ENCODE measurements around the gene CCDC88B.

The CCDC88B gene

DNA sequence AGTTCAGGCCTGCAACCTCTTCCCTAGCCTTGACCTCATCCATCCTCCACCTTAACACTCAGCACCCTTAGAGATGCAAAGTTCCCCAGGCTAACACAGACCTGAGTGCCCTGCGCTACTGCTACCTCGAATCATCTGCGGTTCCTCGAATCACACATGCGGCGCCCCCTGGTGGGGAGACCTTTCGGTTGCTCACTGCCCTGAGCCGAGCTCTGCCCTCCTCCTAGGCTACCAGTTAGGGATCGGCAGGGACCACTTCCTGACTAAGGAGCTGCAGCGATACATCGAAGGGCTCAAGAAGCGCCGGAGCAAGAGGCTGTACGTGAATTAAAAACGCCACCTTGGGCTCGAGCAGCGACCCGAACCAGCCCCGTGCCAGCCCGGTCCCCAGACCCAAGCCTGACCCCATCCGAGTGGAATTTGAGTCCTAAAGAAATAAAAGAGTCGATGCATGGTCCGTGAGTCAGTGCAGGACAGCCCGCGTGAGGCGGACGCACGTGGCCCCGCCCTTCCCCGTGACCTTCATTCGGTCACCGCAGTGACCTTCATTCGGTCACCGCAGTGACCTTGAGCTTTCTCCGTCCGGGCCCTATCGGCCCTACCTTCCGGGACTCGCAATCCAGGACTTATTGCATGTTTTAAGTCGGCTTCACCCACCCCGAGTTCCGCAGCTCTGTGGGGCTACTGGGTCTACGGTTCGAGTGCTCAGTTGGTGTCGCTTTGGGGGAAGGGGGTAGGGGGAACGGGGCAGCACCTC lies 35.5 kb upstream of the CCDC88B start (continued):
- TF ChIP-seq IKZF3 (tag by site-specific recombination; IDR thresholded peaks at IDR 0.05) (peak; percentile 57; the same call in 1 of the 2 replicates), KLF16 (tag by site-specific recombination; IDR thresholded peaks at IDR 0.05) (no peak), ZNF169 (tag by site-specific recombination; IDR thresholded peaks at IDR 0.05) (no peak), ZNF664 (tag by site-specific recombination; IDR thresholded peaks at IDR 0.05) (no peak), ZNF530 (tag by site-specific recombination; IDR thresholded peaks at IDR 0.05; ENCODE audit: low read depth) (no peak), KLF1 (tag by site-specific recombination; IDR thresholded peaks at IDR 0.05) (0 out of 2 replicates have a peak, but pooled peaks have one; percentile 9), ZNF777 (tag by site-specific recombination; IDR thresholded peaks at IDR 0.05; ENCODE audit: borderline replicate concordance) (no peak), BCL11B (tag by site-specific recombination; IDR thresholded peaks at IDR 0.05; ENCODE audit: low read depth) (no peak), ZNF324 (tag by site-specific recombination; IDR thresholded peaks at IDR 0.05) (no peak), ZNF24 (tag by site-specific recombination; IDR thresholded peaks at IDR 0.05) (peak; percentile 48), ZBTB44 (tag by site-specific recombination; IDR thresholded peaks at IDR 0.05) (no peak), ZNF658 (tag by site-specific recombination; IDR thresholded peaks at IDR 0.05) (no peak), ZBTB49 (tag by site-specific recombination; IDR thresholded peaks at IDR 0.05; ENCODE audit: low read depth) (no peak), KLF8 (tag by site-specific recombination; IDR thresholded peaks at IDR 0.05) (peak; percentile 26; the same call in 1 of the 2 replicates), ZNF555 (tag by site-specific recombination; conservative IDR thresholded peaks at IDR 0.05) (no peak), ZNF121 (tag by site-specific recombination; IDR thresholded peaks at IDR 0.05) (no peak), ZBTB7A (tag by site-specific recombination; IDR thresholded peaks at IDR 0.05; ENCODE audit: low read depth) (no peak; the same call in 1 of the 2 replicates), ZNF391 (tag by site-specific recombination; IDR thresholded peaks at IDR 0.05; ENCODE audit: borderline replicate concordance, low read depth) (no peak), MZF1 (tag by site-specific recombination; IDR thresholded peaks at IDR 0.05; ENCODE audit: borderline replicate concordance) (0 out of 2 replicates have a peak, but pooled peaks have one; percentile 40), ZNF660 (tag by site-specific recombination; IDR thresholded peaks at IDR 0.05) (no peak; the same call in 1 of the 2 replicates), AEBP2 (tag by site-specific recombination; IDR thresholded peaks at IDR 0.05; ENCODE audit: borderline replicate concordance) (no peak), ZNF629 (tag by site-specific recombination; IDR thresholded peaks at IDR 0.05) (peak; percentile 19; the same call in 1 of the 2 replicates), ZNF394 (tag by site-specific recombination; IDR thresholded peaks at IDR 0.05; ENCODE audit: borderline replicate concordance) (no peak; the same call in 1 of the 2 replicates), ZNF768 (tag by site-specific recombination; IDR thresholded peaks at IDR 0.05) (no peak)
- TF ChIP-seq, protein P1, sequence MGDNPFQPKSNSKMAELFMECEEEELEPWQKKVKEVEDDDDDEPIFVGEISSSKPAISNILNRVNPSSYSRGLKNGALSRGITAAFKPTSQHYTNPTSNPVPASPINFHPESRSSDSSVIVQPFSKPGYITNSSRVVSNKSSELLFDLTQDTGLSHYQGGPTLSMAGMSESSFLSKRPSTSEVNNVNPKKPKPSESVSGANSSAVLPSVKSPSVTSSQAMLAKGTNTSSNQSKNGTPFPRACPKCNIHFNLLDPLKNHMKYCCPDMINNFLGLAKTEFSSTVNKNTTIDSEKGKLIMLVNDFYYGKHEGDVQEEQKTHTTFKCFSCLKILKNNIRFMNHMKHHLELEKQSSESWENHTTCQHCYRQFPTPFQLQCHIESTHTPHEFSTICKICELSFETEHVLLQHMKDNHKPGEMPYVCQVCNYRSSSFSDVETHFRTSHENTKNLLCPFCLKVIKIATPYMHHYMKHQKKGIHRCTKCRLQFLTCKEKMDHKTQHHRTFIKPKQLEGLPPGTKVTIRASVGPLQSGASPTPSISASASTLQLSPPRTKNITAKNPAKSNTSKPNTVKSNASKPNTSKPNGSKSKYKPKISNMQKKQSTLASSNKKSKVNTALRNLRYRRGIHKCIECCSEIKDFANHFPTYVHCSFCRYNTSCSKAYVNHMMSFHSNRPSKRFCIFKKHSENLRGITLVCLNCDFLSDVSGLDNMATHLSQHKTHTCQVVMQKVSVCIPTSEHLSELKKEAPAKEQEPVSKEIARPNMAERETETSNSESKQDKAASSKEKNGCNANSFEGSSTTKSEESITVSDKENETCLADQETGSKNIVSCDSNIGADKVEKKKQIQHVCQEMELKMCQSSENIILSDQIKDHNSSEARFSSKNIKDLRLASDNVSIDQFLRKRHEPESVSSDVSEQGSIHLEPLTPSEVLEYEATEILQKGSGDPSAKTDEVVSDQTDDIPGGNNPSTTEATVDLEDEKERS (tag by site-specific recombination; IDR thresholded peaks at IDR 0.05), result no peak
- TF ChIP-seq, protein P2, sequence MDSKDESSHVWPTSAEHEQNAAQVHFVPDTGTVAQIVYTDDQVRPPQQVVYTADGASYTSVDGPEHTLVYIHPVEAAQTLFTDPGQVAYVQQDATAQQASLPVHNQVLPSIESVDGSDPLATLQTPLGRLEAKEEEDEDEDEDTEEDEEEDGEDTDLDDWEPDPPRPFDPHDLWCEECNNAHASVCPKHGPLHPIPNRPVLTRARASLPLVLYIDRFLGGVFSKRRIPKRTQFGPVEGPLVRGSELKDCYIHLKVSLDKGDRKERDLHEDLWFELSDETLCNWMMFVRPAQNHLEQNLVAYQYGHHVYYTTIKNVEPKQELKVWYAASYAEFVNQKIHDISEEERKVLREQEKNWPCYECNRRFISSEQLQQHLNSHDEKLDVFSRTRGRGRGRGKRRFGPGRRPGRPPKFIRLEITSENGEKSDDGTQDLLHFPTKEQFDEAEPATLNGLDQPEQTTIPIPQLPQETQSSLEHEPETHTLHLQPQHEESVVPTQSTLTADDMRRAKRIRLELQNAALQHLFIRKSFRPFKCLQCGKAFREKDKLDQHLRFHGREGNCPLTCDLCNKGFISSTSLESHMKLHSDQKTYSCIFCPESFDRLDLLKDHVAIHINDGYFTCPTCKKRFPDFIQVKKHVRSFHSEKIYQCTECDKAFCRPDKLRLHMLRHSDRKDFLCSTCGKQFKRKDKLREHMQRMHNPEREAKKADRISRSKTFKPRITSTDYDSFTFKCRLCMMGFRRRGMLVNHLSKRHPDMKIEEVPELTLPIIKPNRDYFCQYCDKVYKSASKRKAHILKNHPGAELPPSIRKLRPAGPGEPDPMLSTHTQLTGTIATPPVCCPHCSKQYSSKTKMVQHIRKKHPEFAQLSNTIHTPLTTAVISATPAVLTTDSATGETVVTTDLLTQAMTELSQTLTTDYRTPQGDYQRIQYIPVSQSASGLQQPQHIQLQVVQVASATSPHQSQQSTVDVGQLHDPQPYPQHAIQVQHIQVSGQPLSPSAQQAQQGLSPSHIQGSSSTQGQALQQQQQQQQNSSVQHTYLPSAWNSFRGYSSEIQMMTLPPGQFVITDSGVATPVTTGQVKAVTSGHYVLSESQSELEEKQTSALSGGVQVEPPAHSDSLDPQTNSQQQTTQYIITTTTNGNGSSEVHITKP (tag by site-specific recombination; IDR thresholded peaks at IDR 0.05), result peak; percentile 35; the same call in 1 of the 2 replicates
